Fibroblast of skin of abdomen (primary cell): ENCODE data around the gene SAMSN1.
"Not testable (repeated sequence)": the region's sequence is repeated elsewhere in the genome, so short reads cannot be mapped to it uniquely, and the experiment has no call there.

Experiments used
- DNase-seq: peaks from one replicate; pipeline ENCODE4 v3.0.0-alpha.2; 2013

Gene SAMSN1

DNA sequence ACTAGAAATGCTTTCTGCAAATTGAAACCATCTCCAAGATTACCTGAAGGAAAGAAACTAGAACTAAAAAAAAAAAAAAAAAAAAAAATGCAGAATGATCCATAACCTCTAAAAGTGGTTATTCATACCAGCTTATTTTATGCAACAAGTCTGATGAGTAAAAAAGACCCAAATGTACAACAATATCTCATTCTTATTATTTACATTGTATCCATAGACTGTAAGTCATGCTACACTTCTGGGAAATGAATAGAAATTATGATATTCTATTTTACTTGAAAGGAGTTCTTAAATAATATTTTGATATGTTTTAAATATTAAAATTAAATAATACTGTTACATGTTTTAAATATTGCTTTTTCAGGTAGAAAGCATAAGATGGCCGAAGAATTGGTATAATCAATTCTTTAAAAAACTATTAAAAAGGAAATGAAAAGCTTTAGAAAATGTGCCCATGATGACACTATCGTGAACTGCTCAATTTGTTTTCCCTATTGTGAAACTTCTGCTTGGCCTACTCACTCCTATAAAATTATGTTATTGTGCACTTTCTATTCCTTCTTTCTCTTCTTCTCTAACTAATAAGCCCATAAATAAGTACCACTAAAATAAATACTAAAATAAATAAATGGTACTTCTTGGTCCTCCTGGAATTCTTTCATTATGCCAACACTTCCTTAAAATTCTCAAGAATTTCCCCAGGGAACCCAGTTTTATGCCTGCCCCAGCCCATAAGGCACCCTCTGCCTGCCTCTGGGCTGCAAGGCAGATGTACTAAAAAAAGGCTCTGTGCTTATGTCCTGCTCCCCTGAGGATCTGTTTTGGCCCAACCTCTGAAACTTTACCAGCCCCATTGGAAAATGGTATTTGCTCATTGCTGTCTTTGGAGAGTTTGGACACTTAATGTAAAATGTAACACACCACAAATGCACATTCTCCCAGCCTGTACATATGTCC lies 18.1 kb downstream of the SAMSN1 start:
- DNase-seq = no peak

DNA sequence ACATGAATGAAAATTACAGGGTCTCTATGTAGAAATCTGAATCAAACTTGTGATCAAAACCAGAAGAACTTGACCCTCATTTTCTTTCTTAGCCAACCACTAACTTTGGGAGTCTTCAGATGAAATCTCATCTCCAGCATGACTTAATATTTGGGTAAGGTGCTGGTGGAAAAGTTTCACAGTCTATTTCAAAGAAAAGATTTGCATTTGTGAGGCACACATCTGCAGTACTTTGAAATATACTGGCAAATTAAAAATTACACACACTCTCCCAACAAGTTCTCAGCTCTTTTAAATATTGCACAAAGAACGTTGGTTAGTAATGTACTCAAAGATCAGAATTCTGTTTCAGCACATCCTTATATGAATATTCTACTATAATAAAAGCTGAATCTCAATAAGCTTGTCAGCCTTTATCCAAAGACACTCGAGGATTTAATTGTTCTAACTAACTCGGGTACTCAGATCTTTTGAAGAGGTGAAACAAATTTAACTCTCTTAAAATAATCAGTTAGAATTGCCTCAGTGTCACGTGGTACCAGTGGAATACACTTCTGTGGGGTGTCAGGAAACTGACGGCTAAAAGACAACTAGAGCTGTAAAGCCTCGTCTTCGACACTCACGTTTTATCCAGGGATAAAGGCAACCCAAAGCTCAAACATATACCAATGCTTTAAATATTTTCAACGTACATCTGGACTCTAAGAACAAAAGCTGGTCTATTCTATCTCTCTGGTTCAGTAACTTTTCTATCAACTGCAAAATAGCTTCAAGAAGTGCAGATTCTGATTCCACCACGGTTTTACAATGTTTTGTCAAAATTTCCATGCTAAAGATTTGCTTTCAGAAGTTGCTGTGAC lies 19.0 kb downstream of the SAMSN1 start:
- DNase-seq = no peak

DNA sequence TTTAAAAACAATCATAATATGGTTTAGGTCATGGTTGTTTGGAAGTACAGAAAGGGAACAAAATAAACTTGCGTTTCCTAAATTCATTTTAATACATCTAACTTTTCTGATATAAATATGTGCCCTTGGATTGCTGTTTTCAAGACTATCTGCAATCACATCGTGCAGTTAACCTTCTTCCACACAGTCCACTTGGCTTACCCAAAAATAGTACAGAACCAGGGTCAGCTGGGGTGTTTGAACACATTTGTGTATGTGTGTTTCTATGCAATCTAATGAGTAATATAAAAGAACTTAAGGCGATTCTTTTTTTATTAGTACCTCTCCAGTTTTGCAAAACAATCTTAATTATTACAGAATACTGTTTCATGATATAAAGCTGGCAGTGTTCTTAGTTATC lies 19.9 kb downstream of the SAMSN1 start:
- DNase-seq = no peak

DNA sequence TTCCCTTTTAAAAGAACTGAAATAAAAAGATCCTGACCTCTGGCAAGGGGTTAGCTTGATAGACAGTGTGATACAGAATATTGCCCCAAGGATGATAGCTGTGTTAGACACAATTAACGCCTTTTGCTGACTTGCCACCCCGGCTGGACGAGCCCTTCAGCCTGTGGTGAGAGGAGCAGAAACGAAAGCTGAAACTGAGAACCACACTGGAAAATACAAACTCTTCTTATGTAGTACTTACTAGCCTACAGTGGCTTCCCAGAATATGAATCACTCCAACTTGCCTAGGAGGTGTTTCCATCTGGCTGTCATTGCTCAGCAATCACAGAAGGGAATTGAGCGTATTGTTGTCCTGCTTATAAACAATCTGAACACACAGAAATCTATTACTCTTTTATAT lies 22.9 kb downstream of the SAMSN1 start:
- DNase-seq = no peak

DNA sequence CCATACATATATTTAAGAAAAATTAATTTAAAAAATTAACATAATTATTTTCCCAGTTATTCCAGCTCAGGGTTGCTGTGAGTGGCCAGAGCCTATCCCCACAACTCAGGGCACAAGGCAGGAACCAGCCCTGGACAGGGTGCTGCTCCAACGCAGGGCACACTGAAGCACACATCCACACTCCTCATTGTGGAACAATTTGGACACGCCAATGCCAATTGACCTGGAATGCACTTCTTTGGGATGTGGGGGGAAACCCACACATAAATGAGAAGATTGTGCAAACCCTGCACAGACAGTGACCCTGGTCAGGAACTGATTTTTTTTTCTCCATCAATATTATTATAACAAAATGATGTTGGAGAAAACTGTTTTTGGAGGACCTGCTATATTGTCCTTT lies 23.4 kb downstream of the SAMSN1 start:
- DNase-seq = no peak

DNA sequence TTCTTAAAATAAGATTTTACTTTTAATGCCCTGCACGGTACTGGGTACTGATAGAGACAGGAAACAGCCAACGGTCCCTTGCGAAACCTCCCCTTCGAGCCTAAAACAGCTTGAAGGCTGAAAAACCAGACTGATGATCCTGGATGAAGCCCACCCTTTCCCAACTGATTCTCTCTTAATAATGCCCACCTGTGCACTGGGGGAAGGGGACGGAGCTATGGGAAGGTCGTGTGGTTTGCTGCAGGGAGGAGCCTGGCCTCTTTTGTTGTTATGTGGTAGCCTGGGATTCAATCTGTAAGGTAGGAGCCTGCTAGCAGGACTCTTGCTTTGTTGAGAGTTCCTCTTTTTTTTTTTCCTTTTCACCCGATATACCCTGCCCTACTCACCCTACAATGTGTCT lies 25.6 kb downstream of the SAMSN1 start:
- no peak for DNase-seq

DNA sequence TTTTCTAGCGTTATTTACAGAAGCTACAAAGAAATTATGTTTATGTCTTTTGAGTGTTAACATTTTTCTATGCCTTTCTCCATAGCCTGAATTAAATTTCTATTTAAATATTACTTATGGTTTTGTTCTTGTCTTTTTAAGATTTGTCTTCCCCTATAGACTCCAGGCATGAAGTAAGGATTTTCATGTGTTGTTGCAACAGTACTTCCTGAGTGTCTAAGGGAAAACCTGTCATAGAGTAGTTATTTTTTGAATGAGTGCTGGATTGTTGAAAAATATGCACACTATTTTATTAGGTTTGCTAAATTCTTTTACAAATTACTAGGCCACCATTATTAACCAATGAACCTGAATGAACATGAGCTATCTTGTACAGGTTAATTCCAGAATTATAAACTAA lies 27.1 kb downstream of the SAMSN1 start:
- no peak for DNase-seq

DNA sequence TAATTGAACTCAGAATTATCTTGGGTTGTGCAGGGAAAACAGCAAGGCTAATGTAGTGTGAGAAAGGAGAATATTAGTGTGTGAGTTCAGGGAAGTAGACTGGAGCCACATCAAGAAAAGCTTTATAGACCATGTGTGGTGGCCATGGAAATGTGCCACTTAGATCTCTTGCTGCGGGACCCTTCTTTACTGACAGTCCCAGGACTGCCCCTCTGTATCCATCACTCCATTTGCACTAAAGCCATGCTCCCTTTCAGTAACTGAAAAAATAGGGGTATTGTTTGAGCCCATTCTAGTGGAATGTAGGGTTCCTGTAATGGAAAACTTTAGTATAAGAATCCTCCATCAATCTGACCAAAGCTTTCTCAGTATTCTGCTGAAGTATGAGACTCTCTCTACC lies 32.3 kb downstream of the SAMSN1 start:
- no peak for DNase-seq

DNA sequence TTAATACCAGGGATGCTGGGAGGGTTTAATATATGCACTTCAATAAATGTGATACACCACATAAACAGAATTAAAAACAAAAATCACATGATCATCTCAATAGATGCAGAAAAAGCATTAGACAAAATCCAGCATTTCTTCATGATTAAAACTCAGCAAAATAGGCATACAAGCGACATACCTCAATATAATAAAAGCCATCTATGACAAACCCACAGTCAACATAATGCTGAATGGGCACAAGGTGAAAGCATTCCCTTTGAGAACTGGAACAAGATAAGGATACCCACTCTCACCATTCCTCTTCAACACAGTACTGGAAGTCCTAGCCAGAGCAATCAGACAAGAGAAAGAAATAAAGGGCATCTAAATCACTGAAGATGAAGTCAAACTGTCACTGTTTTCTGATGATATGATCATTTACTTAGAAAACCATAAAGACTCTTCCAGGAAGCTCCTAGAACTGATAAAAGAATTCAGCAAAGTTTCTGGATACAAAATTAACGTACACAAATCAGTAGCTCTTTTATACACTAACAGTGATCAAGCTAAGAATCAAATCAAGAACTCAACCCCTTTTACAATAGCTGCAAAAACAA lies 39.2 kb downstream of the SAMSN1 start:
- DNase-seq = not testable (repeated sequence)

DNA sequence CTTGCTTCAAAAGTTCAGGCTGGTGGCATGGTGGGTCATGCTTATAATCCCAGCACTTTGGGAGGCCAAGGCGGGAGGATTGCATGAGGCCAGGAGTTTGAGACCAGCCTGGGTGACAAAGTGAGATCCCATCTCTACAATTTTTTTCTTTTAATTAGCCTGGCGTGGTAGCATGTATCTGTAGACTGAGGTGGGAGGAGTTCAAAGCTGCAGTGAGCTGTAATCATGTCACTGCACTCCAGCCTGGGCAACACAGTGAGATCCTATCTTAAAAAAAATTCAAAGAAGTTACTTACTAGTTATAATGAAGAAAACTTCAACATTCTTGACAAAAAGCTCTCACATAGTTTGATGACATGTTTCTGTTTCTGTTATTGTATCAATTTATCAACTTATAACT lies 45.2 kb downstream of the SAMSN1 start:
- no peak for DNase-seq

DNA sequence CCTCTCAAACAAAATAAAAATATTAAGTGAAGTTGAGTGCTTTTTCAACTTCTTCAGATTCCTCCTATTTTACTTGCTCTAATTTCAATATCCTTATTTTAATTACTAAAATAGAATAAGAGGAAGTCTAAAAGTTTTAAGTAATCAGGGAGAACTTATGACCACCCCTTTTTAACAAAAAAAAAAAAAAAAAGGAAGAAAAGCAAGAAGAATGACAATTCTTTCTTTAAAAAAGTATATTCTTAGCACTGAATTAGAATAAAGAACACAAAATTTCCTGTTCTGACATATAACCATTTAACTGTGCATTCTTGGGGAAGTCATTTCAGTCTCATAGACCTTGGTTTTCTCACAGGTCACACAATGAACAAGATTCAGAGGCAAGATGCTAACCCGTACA lies 46.8 kb downstream of the SAMSN1 start:
- no peak for DNase-seq

DNA sequence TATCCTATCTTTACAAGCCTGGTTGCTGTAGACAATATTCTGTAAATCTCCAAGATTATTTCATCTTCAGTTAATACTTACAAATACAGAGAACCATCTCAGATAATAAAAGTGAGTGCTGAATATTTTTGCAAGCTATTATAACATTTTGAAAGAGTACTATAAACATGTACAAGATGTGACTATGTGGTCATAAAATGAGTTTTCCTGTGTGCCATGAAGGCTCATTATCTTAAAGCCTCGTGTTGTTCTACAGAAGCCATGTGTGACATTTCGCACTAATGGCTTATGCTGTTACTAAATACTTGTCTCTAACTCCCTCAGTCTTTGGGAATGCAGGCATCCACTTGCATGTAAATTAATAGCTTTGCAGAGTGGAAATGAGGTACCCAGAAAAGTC lies 48.3 kb downstream of the SAMSN1 start:
- DNase-seq = no peak

DNA sequence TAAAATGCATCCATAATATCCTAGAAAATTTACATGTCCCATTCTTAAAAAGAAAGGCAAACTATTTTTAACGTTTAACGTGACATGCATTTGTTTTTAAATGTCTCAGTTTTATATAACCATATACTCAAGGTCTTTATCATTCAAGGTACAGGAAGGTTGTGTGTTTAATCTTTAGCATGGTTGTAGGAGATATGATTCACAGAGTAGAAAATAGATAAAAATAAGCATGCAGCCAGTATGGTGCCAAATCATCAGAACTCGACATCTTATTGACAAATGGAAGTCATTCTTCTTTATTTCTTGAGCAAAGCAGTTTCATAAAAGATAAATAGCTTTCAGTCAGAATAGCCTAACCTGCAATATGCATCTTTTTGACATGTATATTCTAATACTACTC lies 51.0 kb downstream of the SAMSN1 start:
- DNase-seq = no peak

DNA sequence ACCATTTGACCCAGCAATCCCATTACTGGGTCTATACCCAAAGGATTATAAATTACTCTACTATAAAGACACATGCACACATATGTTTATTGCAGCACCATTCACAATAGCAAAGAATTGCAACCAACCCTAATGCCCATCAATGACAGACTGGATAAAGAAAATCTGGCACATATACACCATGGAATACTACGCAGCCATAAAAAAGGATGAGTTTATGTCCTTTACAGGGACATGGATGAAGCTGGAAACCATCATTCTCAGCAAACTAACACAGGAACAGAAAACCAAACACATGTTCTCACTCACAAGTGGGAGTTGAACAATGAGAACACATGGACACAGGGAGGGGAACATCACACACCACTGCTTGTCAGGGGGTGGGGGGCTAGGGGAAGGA lies 51.9 kb downstream of the SAMSN1 start:
- DNase-seq = not testable (repeated sequence)

DNA sequence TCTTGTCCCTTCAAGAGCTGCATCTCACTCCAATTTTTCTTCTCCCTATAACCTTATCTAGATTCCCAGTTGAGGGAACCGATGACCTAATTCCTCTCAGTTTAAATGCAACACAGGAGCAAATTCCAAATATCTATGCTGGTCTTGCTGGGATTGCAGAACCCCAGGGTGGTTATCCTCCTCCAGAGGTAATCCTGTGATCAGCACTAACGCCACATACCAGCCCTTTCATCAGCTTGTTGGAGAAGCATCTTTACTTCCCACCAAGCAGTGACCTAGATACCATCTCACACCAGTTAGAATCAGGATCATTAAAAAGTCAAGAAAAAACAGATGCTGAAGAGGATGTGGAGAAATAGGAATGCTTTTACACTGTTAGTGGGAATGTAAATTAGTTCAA lies 52.4 kb downstream of the SAMSN1 start:
- no peak for DNase-seq

DNA sequence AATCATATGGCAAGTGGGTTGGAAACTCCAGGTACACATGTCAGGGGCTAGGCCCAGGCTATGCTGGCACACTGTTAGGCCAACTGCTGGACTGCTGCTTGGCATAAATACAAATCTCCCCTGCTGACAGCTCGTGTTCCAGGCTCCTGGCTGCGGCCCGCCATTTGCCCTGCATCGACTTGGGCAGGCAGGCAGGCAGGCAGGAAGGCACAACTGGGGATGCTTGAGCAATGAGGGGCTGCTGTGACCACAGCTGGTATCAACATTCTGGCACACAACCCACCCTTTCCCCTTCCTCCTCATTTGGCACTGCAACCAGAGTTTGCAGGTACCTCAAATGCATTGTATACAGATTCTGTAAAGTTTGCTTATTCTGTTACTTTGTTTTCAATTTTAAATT lies 53.2 kb downstream of the SAMSN1 start:
- DNase-seq = no peak

DNA sequence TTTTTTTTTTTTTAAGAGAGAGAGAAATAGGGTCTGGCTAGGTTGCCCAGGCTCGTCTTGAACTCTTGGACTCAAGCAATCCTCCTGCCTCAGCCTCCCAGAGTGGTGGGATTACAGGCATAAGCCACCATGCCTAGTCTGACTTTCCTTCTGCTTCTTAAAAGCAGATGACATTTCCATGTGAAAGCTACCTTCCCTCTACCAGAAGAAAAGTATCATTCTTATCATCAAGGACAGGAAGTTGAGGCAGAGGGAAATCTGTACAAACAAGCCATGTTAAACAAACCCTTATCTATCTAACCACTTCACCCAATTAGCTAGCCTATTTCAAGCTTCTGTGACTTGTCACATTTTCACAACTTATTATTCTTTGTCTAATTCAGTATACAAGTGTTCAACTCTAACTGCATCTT lies 54.8 kb downstream of the SAMSN1 start:
- no peak for DNase-seq

DNA sequence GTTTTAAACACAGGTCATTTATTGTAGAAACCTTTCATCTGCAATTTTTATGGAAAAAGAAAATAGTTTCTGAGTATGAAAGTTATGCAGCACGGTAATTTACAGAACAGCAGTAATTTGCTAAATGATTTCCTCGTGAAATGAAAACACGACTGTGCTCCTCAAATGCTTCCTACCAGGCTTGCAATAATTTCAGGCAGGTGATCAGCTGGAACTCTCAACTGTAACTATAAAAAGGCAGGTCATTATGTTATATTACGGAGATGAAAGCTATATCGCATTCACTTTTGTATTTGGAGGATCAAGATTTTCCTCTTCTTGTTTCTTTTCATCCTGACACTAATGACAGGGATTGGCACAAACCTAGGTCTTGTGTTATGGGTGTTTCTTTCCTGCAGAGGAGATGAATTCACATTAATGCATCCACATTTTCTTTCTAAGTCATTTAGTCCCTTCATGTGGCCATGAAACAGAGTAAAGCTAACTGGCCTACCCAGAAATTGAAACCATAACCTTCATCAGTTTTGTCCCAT lies 57.4 kb downstream of the SAMSN1 start:
- no peak for DNase-seq

DNA sequence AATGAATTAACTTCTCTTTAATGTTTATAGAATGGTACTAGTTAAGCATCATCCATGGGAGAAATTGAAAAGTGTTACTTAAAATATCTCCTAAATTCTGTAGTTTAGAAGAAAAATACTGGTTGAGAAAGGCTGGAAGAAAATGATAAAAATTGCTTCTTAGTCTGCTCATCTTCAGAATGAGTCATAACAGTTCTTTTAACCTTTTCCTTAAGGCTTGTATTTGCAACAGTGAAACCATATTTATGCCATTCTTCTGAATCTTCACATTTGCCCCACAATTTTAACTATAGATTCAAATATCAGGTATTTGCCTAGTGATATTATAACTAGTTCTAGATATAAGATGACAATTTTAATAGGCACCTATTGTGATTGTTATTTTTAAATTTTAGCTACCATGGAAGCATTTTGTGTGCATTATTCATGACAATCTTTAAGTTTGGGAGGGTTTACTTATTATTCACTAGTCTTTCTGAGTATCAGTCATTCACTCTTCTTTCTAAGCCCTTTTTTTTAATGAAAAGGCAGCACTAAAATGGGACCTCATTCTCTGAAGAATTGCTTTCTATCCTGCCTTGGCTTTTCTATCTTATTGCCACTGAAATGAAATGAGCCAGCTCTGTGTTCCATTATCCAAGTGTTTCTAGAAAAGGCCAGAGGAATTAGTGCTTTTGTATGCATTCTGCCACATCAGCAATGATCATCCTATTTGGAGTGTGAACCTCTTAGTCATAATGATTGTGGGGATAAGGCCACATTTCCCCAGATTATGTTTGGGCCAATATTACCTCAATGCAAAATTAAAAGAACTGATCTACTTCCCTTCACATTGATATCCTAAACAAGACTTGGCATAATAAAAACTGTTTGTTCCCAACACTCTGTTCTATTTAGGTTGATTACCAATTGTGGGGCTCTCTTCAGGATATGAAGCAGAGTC lies 58.4 kb downstream of the SAMSN1 start:
- no peak for DNase-seq

DNA sequence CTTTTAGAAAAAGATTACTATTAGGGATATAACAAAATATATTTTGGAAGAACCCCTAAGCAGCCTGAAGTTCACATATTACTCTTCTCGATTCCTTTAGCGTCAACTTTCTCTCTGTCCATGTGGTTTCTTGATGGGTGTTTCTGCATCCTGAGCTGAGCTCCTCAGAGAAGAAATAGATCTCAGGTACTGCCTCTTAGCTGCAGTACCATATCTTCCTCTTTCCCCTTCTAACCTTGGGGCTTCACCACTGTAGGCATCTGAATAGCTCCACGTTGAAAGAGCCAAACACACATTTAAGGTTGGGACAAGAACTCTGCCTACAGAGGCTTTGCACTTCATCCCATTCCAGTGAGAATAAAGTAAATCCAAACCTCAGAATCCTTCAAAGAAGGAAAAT lies 59.2 kb downstream of the SAMSN1 start:
- DNase-seq = no peak

DNA sequence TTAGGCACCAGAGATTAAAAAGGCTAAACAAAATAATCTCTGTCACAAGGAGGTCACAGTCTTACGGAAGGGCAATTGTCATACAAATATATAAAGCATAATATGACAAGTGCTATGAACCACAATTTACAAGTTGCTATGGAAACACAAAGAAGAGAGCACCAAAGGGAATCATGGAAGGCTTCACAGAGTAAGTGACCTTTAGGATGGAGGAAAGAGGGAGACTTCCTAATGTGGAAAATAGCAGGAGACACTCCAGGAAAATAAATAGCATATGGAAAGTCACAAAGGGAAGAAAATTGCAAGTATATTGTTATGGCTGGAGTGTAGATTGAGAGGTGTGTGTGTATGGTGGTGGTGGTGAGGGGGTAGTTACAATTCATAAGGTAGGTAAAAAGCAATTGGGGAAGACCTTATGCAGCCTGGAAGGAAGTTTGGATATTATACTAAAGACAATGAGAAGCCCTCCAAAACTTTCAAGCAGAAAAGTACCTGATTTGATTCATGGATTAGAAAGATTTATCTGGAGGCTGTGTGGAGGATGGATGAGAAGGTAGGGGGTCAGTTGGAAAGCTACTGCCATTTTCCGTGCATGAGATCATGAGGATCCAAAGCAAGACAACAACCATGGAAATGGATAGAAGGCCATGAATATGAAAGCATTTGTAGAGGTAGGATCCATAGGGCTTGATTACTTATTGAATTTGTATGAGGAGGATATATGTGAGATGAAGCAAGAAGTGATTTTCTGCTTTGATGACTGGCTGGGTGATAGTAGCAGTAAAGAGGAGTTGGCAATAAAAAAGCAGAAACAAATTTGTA lies 61.7 kb downstream of the SAMSN1 start:
- no peak for DNase-seq
